Activated CD4-positive, alpha-beta T cell treated with anti-CD3 and anti-CD28 coated beads for 48 hours (primary cell): ENCODE results near the gene CRISP3.
"Not testable (repeated sequence)": the region's sequence is repeated elsewhere in the genome, so short reads cannot be mapped to it uniquely, and the experiment has no call there.

Experiments
- DNase-seq: peaks from one replicate; pipeline ENCODE4 v3.0.0-alpha.2; 2020

CRISP3 gene

GRCh38 chr6:49744259-49744658, at the start of gene CRISP3:
CRISP3 (minus strand) TSS chr6:49744388; CDS start chr6:49744367, 21 bp downstream.
- DNase-seq: no peak

GRCh38 chr6:49790341-49790740, 46.2 kb upstream of the CRISP3 start:
- no peak for DNase-seq

- no peak for DNase-seq
Measured at GRCh38 chr6:49787176-49787575, 43.0 kb upstream of the CRISP3 start, which contains the start of gene PGK2. PGK2 (minus strand) TSS chr6:49787285; CDS start chr6:49787187, 98 bp downstream.

GRCh38 chr6:49784272-49784671, 40.1 kb upstream of the CRISP3 start:
- no peak for DNase-seq

- DNase-seq: no peak
Measured at GRCh38 chr6:49782725-49783124, 38.5 kb upstream of the CRISP3 start.

GRCh38 chr6:49782293-49782692, 38.1 kb upstream of the CRISP3 start:
- no peak for DNase-seq

GRCh38 chr6:49776444-49776843, 32.3 kb upstream of the CRISP3 start:
- DNase-seq: no peak

GRCh38 chr6:49775043-49775442, 30.9 kb upstream of the CRISP3 start:
- DNase-seq: no peak

GRCh38 chr6:49772285-49772684, 28.1 kb upstream of the CRISP3 start:
- DNase-seq: no peak

GRCh38 chr6:49766762-49767161, 22.6 kb upstream of the CRISP3 start:
- no peak for DNase-seq

- no peak for DNase-seq
Measured at GRCh38 chr6:49764571-49765236, 20.5 kb upstream of the CRISP3 start.

GRCh38 chr6:49743429-49743828, 759 bp downstream of the CRISP3 start:
- no peak for DNase-seq

- DNase-seq: no peak
Measured at GRCh38 chr6:49739423-49739822, 4.8 kb downstream of the CRISP3 start.

GRCh38 chr6:49736017-49736508, 8.1 kb downstream of the CRISP3 start:
- DNase-seq: no peak

- DNase-seq: no peak
Measured at GRCh38 chr6:49733680-49734079, 10.5 kb downstream of the CRISP3 start.

GRCh38 chr6:49732781-49733180, 11.4 kb downstream of the CRISP3 start:
- no peak for DNase-seq

GRCh38 chr6:49730251-49730650, 13.9 kb downstream of the CRISP3 start:
- DNase-seq: no peak

- DNase-seq: not testable (repeated sequence)
Measured at GRCh38 chr6:49723917-49724316, 20.3 kb downstream of the CRISP3 start.

- no peak for DNase-seq
Measured at GRCh38 chr6:49721297-49721696, 22.9 kb downstream of the CRISP3 start.

- no peak for DNase-seq
Measured at GRCh38 chr6:49720372-49720771, 23.8 kb downstream of the CRISP3 start.

GRCh38 chr6:49713346-49713745, 30.8 kb downstream of the CRISP3 start, which contains the start of gene CRISP2:
CRISP2 (minus strand) TSS chr6:49713543; CDS start chr6:49709196, 4,347 bp downstream.
- no peak for DNase-seq

GRCh38 chr6:49698478-49698877, 45.7 kb downstream of the CRISP3 start:
- no peak for DNase-seq

GRCh38 chr6:49693512-49693911, 50.7 kb downstream of the CRISP3 start:
- no peak for DNase-seq

- DNase-seq: no peak
Measured at GRCh38 chr6:49692534-49692933, 51.7 kb downstream of the CRISP3 start.
